PC-9 (cell line): ENCODE measurements around the gene ZBTB21. TPM values are rescaled to one million over a fixed set of nuclear protein-coding genes. Genes with fewer than 3 reads are reported as not detected.
"Not testable (repeated sequence)": the region's sequence is repeated elsewhere in the genome, so short reads cannot be mapped to it uniquely, and the experiment has no call there.

Source experiments
- BruUV-seq: library from RNA; stranded (reverse); fragments of 400-500 nt; replicated peaks from 2 replicates; lab custom pipeline; 2021; lab: Mats Ljungman, UMichigan
- CTCF ChIA-PET: fragments of 300-600 bp; sonication (Branson Sonifier 250); formaldehyde crosslinking; loops from one replicate; lab custom pipeline; 2022; ENCODE audit warnings: antibody characterized with exemption; lab: Charles Lee
- POLR2A ChIA-PET: fragments of 300-600 bp; sonication (Branson Sonifier 250); formaldehyde crosslinking; loops from one replicate; lab custom pipeline; 2022; ENCODE audit warnings: antibody characterized with exemption; ENCODE audit not compliant: unreplicated experiment; lab: Charles Lee
- DNase-seq, 2 experiments: peaks; one replicate each; pipeline versions ENCODE4 v3.0.0 to v3.0.0-alpha.2; 2015 to 2022; ENCODE audit warnings: mixed read lengths in 1 of 2
- H2AFZ ChIP-seq: fragments of 200-600 bp; sonication (generic); 2 replicates; pipeline ENCODE4 v1.8.1; 2017; ENCODE audit warnings: antibody characterized with exemption
- H3F3A ChIP-seq: fragments of 200-600 bp; sonication (generic); 2 replicates; pipeline ENCODE4 v1.8.1; 2017; ENCODE audit warnings: antibody characterized with exemption, mild to moderate bottlenecking, low read depth; ENCODE audit not compliant: insufficient read depth
- H3K27ac ChIP-seq: fragments of 200-600 bp; sonication (generic); 2 replicates; pipeline ENCODE4 v1.6.1; 2016; ENCODE audit warnings: mixed run types
- H3K27me3 ChIP-seq: fragments of 200-600 bp; sonication (generic); 2 replicates; pipeline ENCODE4 v1.6.1; 2016; ENCODE audit warnings: low read depth, mixed run types; ENCODE audit not compliant: insufficient read depth
- H3K36me3 ChIP-seq: fragments of 200-600 bp; sonication (generic); 2 replicates; pipeline ENCODE4 v1.6.1; 2016; ENCODE audit warnings: low read depth, mixed run types
- H3K4me1 ChIP-seq: fragments of 200-600 bp; sonication (generic); replicated peaks from 2 replicates; pipeline ENCODE4 v1.6.1; 2016; ENCODE audit warnings: mixed run types; ENCODE audit not compliant: insufficient read depth
- H3K4me2 ChIP-seq: fragments of 200-600 bp; sonication (generic); 2 replicates; pipeline ENCODE4 v1.6.1; 2017; ENCODE audit warnings: mixed run types
- H3K4me3 ChIP-seq: fragments of 200-600 bp; sonication (generic); 2 replicates; pipeline ENCODE4 v1.6.1; 2016; ENCODE audit warnings: mixed run types
- H3K79me2 ChIP-seq: fragments of 200-600 bp; sonication (generic); 2 replicates; pipeline ENCODE4 v1.6.1; 2017; ENCODE audit warnings: low read depth, mixed run types
- H3K9me2 ChIP-seq: fragments of 200-600 bp; sonication (generic); 2 replicates; pipeline ENCODE4 v1.8.1; 2017; ENCODE audit warnings: mild to moderate bottlenecking; ENCODE audit not compliant: insufficient read depth
- H3K9me3 ChIP-seq: fragments of 200-600 bp; sonication (generic); 2 replicates; pipeline ENCODE4 v1.8.1; 2016; ENCODE audit warnings: low read depth; ENCODE audit not compliant: insufficient read depth
- H4K20me1 ChIP-seq: fragments of 200-600 bp; sonication (generic); 2 replicates; pipeline ENCODE4 v1.8.1; 2017; ENCODE audit not compliant: insufficient read depth
- CTCF ChIP-seq: fragments of 200-600 bp; sonication (generic); conservative IDR thresholded peaks from 2 replicates; pipeline ENCODE4 v1.6.1; 2017; ENCODE audit warnings: mixed run types, antibody characterized with exemption, mild to moderate bottlenecking, moderate library complexity
- EZH2 ChIP-seq: fragments of 200-600 bp; sonication (generic); IDR thresholded peaks from 2 replicates; pipeline ENCODE4 v1.8.0; 2017; ENCODE audit warnings: antibody characterized with exemption, low read depth
- intact Hi-C: fragments of 100-400 bp; cut with micrococcal nuclease; formaldehyde crosslinking; loops from one replicate; pipeline ENCODE4 v1.10.0; 2022; ENCODE audit not compliant: unreplicated experiment
- total RNA-seq: library from RNA; stranded (reverse); gene quantifications from 2 replicates; pipeline ENCODE4 v1.2.3, GENCODE V29; 2021

Gene ZBTB21
- total RNA-seq, 1 experiment from 2014 or later: 13.5 TPM

- no peaks in the 10 kb centered on the region for H3K9me2 ChIP-seq
- no peaks in the 10 kb centered on the region for H3K4me1 ChIP-seq
- H3K4me2 ChIP-seq: no peak overlapping the region
- peaks cover 9% of the 10 kb centered on the region; the same call in 1 of the 2 replicates for H3K79me2 ChIP-seq
- H3K4me3 ChIP-seq: no peak overlapping the region
- DNase-seq: no peak
- no peak overlapping the region for H2AFZ ChIP-seq
- H3K36me3 ChIP-seq: no peaks in the 10 kb centered on the region
- H3K9me3 ChIP-seq: no peaks in the 10 kb centered on the region
- BruUV-seq: no TSS peak
- no peaks in the 10 kb centered on the region for H4K20me1 ChIP-seq
- intact Hi-C loops: no loop called here
- no peak overlapping the region for H3K27ac ChIP-seq
- no peaks in the 10 kb centered on the region for H3F3A ChIP-seq
- no peaks in the 10 kb centered on the region for H3K27me3 ChIP-seq
- ChIA-PET CTCF (no interaction called here), POLR2A (interaction anchor here (0.6 kb wide), 1 partner anchor 85 kb away, joined by 4 read pairs; no protein-coding TSS in a partner anchor)
- TF ChIP-seq EZH2 (no peak), CTCF (no peak)
Measured at GRCh38 chr21:42000908-42001307, 9.3 kb downstream of the ZBTB21 start.

DNA sequence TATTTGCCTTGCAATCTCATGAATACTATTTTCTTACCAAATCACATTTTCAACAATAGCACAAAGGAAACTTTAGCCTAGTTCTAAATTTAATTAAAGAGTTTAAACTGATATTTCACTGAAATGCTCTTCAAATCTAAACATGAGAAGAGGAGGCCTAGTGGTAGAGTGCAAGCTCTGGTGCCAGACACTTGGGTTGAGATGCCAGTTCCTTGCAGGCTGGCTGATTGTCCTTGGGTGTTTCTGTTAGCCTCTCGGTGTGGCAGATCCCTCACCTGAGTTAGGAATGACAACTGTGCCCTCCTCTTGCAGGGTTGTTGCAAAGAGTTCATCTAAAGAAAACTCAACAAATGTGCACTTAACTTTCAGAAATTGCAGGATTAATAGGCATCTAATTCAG lies 12.5 kb downstream of the ZBTB21 start:
- no peak for DNase-seq
- Histone ChIP-seq H3K27me3 (no peaks in the 10 kb centered on the region), H3K9me2 (no peaks in the 10 kb centered on the region), H3K79me2 (no peaks in the 10 kb centered on the region), H3F3A (no peaks in the 10 kb centered on the region), H3K4me3 (no peak overlapping the region), H3K36me3 (peaks cover 9% of the 10 kb centered on the region; the same call in 1 of the 2 replicates), H3K4me1 (no peaks in the 10 kb centered on the region), H4K20me1 (no peaks in the 10 kb centered on the region), H3K27ac (no peak overlapping the region), H3K4me2 (no peak overlapping the region), H3K9me3 (no peaks in the 10 kb centered on the region), H2AFZ (no peak overlapping the region)
- BruUV-seq: no TSS peak
- CTCF ChIA-PET: no interaction called here
- POLR2A ChIA-PET: no interaction called here
- intact Hi-C loops: no loop called here
- TF ChIP-seq EZH2: no peak

DNA sequence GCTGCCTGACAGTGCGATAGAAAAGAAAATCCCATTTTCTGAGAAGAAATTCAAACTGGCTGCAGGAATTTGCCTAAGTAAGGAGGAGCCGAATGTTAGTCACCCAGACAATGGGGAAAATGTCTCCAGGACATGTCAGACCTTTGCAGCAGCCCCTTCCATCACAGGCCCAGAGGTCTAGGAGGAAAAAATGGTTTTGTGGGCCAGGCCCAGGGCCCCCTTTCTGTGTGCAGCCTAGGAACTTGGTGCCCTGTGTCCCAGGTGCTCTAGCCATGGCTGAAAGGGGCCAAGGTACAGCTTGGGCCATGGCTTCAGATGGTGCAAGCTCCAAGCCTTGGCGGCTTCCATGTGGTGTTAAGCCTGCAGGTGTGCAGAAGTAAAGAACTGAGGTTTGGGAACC lies 14.6 kb downstream of the ZBTB21 start:
- H3K79me2 ChIP-seq: no peaks in the 10 kb centered on the region
- H3F3A ChIP-seq: no peaks in the 10 kb centered on the region
- intact Hi-C loops: no loop called here
- no peak overlapping the region for H3K27ac ChIP-seq
- no peaks in the 10 kb centered on the region for H4K20me1 ChIP-seq
- TF ChIP-seq EZH2 (no peak), CTCF (no peak)
- H3K27me3 ChIP-seq: no peaks in the 10 kb centered on the region
- POLR2A ChIA-PET: no interaction called here
- no TSS peak for BruUV-seq
- DNase-seq: no peak
- CTCF ChIA-PET: no interaction called here
- H3K4me1 ChIP-seq: no peaks in the 10 kb centered on the region
- H3K9me3 ChIP-seq: no peaks in the 10 kb centered on the region
- no peak overlapping the region for H3K4me3 ChIP-seq
- H3K36me3 ChIP-seq: peaks cover 9% of the 10 kb centered on the region; the same call in 1 of the 2 replicates
- H2AFZ ChIP-seq: no peak overlapping the region
- H3K9me2 ChIP-seq: no peaks in the 10 kb centered on the region
- H3K4me2 ChIP-seq: no peak overlapping the region

DNA sequence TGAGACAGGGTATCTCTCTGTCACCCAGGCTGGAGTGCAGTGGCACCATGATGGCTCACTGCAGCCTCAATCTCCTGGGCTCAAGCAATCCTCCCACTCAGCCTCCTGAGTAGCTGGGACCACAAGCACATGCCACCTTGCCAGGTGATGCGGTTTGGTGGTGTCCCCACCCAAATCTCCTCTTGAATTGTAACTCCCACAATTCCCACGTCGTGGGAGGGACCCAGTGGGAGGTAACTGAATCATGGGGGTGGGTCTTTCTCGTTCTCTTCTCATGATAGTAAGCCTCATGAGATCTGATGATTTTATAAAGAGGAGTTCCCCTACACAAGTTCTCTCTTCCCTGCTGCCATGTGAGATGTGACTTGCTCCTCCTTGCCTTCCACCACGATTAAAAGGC lies 15.5 kb downstream of the ZBTB21 start:
- POLR2A ChIA-PET, H3K9me2 ChIP-seq, H3K27me3 ChIP-seq, H3K4me3 ChIP-seq, DNase-seq, H2AFZ ChIP-seq, H3K27ac ChIP-seq, H3F3A ChIP-seq, CTCF ChIA-PET, H3K9me3 ChIP-seq, BruUV-seq, H3K79me2 ChIP-seq, intact Hi-C loops, H3K4me2 ChIP-seq, H4K20me1 ChIP-seq, H3K36me3 ChIP-seq, H3K4me1 ChIP-seq: not testable (repeated sequence)
